ENCODE data around the gene RASA3.

Gene RASA3

DNA sequence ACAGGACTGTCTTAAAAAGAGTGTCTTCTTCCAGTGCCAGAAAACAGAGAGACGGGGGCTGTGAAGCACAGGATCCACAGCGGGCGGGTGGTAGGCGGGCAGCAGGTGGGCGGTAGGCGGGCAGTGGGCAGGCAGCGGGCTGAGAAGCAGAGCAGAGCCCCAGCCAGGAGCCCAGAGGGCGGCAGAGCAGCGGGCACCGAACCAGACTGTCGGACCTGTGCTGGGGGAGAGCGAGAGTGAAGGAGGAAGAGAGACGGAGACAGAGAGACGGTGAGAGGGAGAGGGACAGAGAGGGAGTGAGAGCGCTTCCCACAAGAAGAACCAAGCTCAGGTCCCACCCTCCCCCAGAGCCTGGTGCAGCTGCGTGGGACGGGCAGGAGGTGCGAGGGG, 30.3 kb downstream of the RASA3 start:
- H3K27me3 ChIP-seq (ENCODE audit: insufficient read depth, low read length, poor library complexity, severe bottlenecking): no peaks in the 10 kb centered on the region
- no peaks in the 10 kb centered on the region for H3K4me1 ChIP-seq (ENCODE audit: insufficient read depth, low read length, poor library complexity, severe bottlenecking)
- no peaks in the 10 kb centered on the region for H3K36me3 ChIP-seq (ENCODE audit: insufficient read depth, low read length)
- H3K79me2 ChIP-seq (ENCODE audit: insufficient read depth, low read length): peaks cover 75% of the 10 kb centered on the region
- no peak overlapping the region for H3K9ac ChIP-seq (ENCODE audit: low read depth, low read length, poor library complexity, severe bottlenecking)
- no peak overlapping the region for H3K4me2 ChIP-seq (ENCODE audit: low read depth, low read length, poor library complexity, severe bottlenecking)
- no peaks in the 10 kb centered on the region for H3K9me2 ChIP-seq (replicated peaks; ENCODE audit: low read depth, low read length)
- no peak overlapping the region for H2AFZ ChIP-seq (ENCODE audit: low read length)
- H3K9me3 ChIP-seq (ENCODE audit: insufficient read depth, low read depth, low read length): no peaks in the 10 kb centered on the region
- peaks cover 4% of the 10 kb centered on the region; the same call in 1 of the 2 replicates for H3F3A ChIP-seq (ENCODE audit: low read depth)
- no peak overlapping the region for H3K4me3 ChIP-seq (ENCODE audit: low read length, poor library complexity, severe bottlenecking)
- TF ChIP-seq, protein P1, sequence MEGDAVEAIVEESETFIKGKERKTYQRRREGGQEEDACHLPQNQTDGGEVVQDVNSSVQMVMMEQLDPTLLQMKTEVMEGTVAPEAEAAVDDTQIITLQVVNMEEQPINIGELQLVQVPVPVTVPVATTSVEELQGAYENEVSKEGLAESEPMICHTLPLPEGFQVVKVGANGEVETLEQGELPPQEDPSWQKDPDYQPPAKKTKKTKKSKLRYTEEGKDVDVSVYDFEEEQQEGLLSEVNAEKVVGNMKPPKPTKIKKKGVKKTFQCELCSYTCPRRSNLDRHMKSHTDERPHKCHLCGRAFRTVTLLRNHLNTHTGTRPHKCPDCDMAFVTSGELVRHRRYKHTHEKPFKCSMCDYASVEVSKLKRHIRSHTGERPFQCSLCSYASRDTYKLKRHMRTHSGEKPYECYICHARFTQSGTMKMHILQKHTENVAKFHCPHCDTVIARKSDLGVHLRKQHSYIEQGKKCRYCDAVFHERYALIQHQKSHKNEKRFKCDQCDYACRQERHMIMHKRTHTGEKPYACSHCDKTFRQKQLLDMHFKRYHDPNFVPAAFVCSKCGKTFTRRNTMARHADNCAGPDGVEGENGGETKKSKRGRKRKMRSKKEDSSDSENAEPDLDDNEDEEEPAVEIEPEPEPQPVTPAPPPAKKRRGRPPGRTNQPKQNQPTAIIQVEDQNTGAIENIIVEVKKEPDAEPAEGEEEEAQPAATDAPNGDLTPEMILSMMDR (conservative IDR thresholded peaks at IDR 0.05; ENCODE audit: low read length): no peak
- TF ChIP-seq EZH2phosphoT487 (IDR thresholded peaks at IDR 0.05; ENCODE audit: borderline replicate concordance): no peak
- peaks cover 23% of the 10 kb centered on the region for H4K20me1 ChIP-seq (ENCODE audit: insufficient read depth, low read length, poor library complexity, severe bottlenecking)

DNA sequence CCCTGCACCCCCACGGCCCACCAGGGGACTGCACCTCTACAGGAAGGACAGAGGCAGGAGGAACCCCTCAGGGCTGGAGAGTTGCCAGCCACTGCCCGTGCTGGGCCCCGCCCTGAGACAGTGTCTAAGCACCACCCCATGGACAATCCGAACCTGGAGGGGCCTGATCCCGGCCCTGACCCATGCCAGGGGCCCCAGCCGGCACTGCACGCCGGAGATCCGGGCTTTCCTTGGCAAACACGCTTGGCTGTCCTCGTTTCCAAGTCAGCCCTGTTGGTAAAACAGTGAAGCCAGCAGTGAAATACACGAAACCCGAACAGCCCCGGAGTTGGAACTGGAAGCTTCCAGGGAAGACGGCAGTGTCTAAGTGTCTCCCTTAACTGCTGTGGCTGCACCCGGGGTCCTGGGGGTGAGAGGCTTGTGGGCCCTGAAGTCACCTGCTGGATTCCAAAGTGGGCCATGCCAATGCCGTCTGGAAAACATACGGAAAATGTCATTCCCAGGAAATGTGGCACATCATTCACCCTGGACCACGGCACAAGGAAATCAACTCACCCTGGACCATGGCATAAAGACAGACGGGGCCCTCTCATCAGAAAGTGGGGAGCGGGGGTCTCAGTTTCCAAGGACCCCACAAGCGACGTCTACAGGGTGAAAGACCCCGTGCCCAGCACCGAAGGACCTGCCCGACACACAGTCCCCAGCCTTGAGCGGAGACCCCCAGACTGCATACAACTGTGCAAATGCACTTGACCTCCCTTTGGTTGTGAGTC, 30.9 kb downstream of the RASA3 start:
- no peaks in the 10 kb centered on the region for H3K4me1 ChIP-seq (ENCODE audit: insufficient read depth, low read length, poor library complexity, severe bottlenecking)
- H3K4me3 ChIP-seq (ENCODE audit: low read length, poor library complexity, severe bottlenecking): no peak overlapping the region
- H3K4me2 ChIP-seq (ENCODE audit: low read depth, low read length, poor library complexity, severe bottlenecking): no peak overlapping the region
- no peaks in the 10 kb centered on the region for H3K36me3 ChIP-seq (ENCODE audit: insufficient read depth, low read length)
- H3K9ac ChIP-seq (ENCODE audit: low read depth, low read length, poor library complexity, severe bottlenecking): no peak overlapping the region
- H2AFZ ChIP-seq (ENCODE audit: low read length): no peak overlapping the region
- peaks cover 23% of the 10 kb centered on the region for H4K20me1 ChIP-seq (ENCODE audit: insufficient read depth, low read length, poor library complexity, severe bottlenecking)
- no peak for TF ChIP-seq EZH2phosphoT487 (IDR thresholded peaks at IDR 0.05; ENCODE audit: borderline replicate concordance)
- TF ChIP-seq, protein P1 (conservative IDR thresholded peaks at IDR 0.05; ENCODE audit: low read length): no peak
- no peaks in the 10 kb centered on the region for H3K9me2 ChIP-seq (replicated peaks; ENCODE audit: low read depth, low read length)
- H3F3A ChIP-seq (ENCODE audit: low read depth): peaks cover 4% of the 10 kb centered on the region; the same call in 1 of the 2 replicates
- no peaks in the 10 kb centered on the region for H3K9me3 ChIP-seq (ENCODE audit: insufficient read depth, low read depth, low read length)
- no peaks in the 10 kb centered on the region for H3K27me3 ChIP-seq (ENCODE audit: insufficient read depth, low read length, poor library complexity, severe bottlenecking)
- peaks cover 75% of the 10 kb centered on the region for H3K79me2 ChIP-seq (ENCODE audit: insufficient read depth, low read length)

DNA sequence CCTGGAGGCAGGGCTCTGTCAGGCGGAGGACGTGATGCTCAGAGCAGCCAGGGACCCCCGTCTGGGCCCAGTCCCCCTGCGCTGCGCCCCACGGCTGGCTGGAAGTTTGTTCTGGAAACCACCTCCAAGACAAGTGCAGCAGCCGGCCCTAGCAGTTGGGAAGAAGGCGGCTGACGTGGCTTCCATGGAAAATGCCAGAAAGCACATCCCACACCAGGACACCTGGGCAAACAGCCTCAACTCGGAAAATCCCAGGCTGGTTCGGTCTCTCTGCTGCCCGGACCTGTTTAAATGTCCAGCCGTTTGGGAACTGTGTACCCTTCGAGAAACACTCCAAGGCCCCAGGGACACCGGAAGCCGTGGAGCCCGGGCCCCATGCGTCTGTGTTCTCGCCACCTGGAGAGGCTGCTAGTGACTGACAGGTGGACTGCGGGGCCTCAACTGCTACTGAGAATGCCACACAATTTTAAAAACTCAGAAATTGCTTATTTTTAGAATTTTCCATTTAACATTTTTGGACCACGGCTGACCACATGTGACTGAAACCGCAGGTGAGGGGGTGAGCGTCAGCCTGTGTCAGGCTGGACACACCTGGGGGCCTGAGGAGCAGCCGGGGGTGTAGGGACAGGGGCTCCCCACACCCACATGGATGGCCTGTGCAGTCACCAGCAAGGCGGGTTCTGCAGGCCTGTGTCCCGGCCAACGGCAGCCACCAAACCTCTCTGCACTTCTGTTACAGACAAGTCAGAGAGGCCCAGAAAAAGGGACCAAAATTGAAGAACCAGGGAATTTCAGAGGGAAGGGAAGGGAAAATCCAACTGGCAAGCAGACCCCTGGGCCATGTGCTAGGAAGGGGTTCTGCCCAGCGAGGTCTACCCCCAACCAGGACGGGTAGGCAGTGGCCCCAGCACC, 31.7 kb downstream of the RASA3 start:
- no peak overlapping the region for H3K4me2 ChIP-seq (ENCODE audit: low read depth, low read length, poor library complexity, severe bottlenecking)
- H3K79me2 ChIP-seq (ENCODE audit: insufficient read depth, low read length): peaks cover 75% of the 10 kb centered on the region
- H2AFZ ChIP-seq (ENCODE audit: low read length): no peak overlapping the region
- no peaks in the 10 kb centered on the region for H3K9me3 ChIP-seq (ENCODE audit: insufficient read depth, low read depth, low read length)
- peaks cover 4% of the 10 kb centered on the region; the same call in 1 of the 2 replicates for H3F3A ChIP-seq (ENCODE audit: low read depth)
- H3K27me3 ChIP-seq (ENCODE audit: insufficient read depth, low read length, poor library complexity, severe bottlenecking): no peaks in the 10 kb centered on the region
- H3K36me3 ChIP-seq (ENCODE audit: insufficient read depth, low read length): no peaks in the 10 kb centered on the region
- no peak overlapping the region for H3K9ac ChIP-seq (ENCODE audit: low read depth, low read length, poor library complexity, severe bottlenecking)
- TF ChIP-seq EZH2phosphoT487 (IDR thresholded peaks at IDR 0.05; ENCODE audit: borderline replicate concordance): no peak
- TF ChIP-seq, protein P1 (conservative IDR thresholded peaks at IDR 0.05; ENCODE audit: low read length): no peak
- H3K4me3 ChIP-seq (ENCODE audit: low read length, poor library complexity, severe bottlenecking): no peak overlapping the region
- no peaks in the 10 kb centered on the region for H3K4me1 ChIP-seq (ENCODE audit: insufficient read depth, low read length, poor library complexity, severe bottlenecking)
- H4K20me1 ChIP-seq (ENCODE audit: insufficient read depth, low read length, poor library complexity, severe bottlenecking): peaks cover 23% of the 10 kb centered on the region
- no peaks in the 10 kb centered on the region for H3K9me2 ChIP-seq (replicated peaks; ENCODE audit: low read depth, low read length)
